GM23248 (cell line): ENCODE measurements around the gene WRNIP1. TPM values are rescaled to one million over a fixed set of nuclear protein-coding genes. Genes with fewer than 3 reads are reported as not detected.

Experiments used
- DNase-seq: peaks from one replicate; pipeline ENCODE4 v3.0.0-alpha.2; 2015
- H2AFZ ChIP-seq: fragments of 200-600 bp; sonication (generic); 2 replicates; pipeline ENCODE4 v1.6.1; 2016; ENCODE audit warnings: antibody characterized with exemption
- H3F3A ChIP-seq: fragments of 200-600 bp; sonication (generic); 2 replicates; pipeline ENCODE4 v1.6.1; 2016; ENCODE audit warnings: mild to moderate bottlenecking, antibody characterized with exemption, mixed run types; ENCODE audit not compliant: insufficient read depth
- H3K27ac ChIP-seq: fragments of 200-600 bp; sonication (generic); 2 replicates; pipeline ENCODE4 v1.5.1; 2016; ENCODE audit warnings: mild to moderate bottlenecking
- H3K27me3 ChIP-seq: fragments of 200-600 bp; sonication (generic); replicated peaks from 2 replicates; pipeline ENCODE4 v1.6.1; 2016; ENCODE audit warnings: mild to moderate bottlenecking; ENCODE audit not compliant: insufficient read depth
- H3K36me3 ChIP-seq: fragments of 200-600 bp; sonication (generic); 2 replicates; pipeline ENCODE4 v1.6.1; 2016; ENCODE audit warnings: low read depth, mild to moderate bottlenecking
- H3K4me1 ChIP-seq: fragments of 200-600 bp; sonication (generic); 2 replicates; pipeline ENCODE4 v1.6.1; 2016; ENCODE audit warnings: mild to moderate bottlenecking; ENCODE audit not compliant: insufficient read depth
- H3K4me2 ChIP-seq: fragments of 200-600 bp; sonication (generic); one replicate; pipeline ENCODE4 v1.6.1; 2016; ENCODE audit warnings: mild to moderate bottlenecking; ENCODE audit not compliant: unreplicated experiment
- H3K4me3 ChIP-seq: fragments of 200-600 bp; sonication (generic); 2 replicates; pipeline ENCODE4 v1.5.1; 2016; ENCODE audit warnings: mild to moderate bottlenecking
- H3K79me2 ChIP-seq: fragments of 200-600 bp; sonication (generic); 2 replicates; pipeline ENCODE4 v1.6.1; 2016; ENCODE audit warnings: mild to moderate bottlenecking; ENCODE audit not compliant: insufficient read depth
- H3K9ac ChIP-seq: fragments of 200-600 bp; sonication (generic); 2 replicates; pipeline ENCODE4 v1.6.1; 2016; ENCODE audit warnings: mild to moderate bottlenecking
- H3K9me2 ChIP-seq: fragments of 200-600 bp; sonication (generic); 2 replicates; pipeline ENCODE4 v1.6.1; 2016; ENCODE audit warnings: mixed run types, mild to moderate bottlenecking, moderate library complexity; ENCODE audit not compliant: insufficient read depth
- H3K9me3 ChIP-seq: fragments of 200-600 bp; sonication (generic); one replicate; pipeline ENCODE4 v1.6.1; 2017; ENCODE audit warnings: low read depth
- H4K20me1 ChIP-seq: fragments of 200-600 bp; sonication (generic); 2 replicates; pipeline ENCODE4 v1.6.0; 2016; ENCODE audit not compliant: insufficient read depth
- EZH2 ChIP-seq: fragments of 200-600 bp; sonication (generic); IDR thresholded peaks from 2 replicates; pipeline ENCODE4 v1.6.1; 2018; ENCODE audit warnings: antibody characterized with exemption, mild to moderate bottlenecking; ENCODE audit not compliant: insufficient read depth, poor library complexity, severe bottlenecking
- EZH2phosphoT487 ChIP-seq: fragments of 200-600 bp; sonication (generic); IDR thresholded peaks from 2 replicates; pipeline ENCODE4 v1.6.1; 2018; ENCODE audit warnings: antibody characterized with exemption, moderate library complexity, mild to moderate bottlenecking, low read depth; ENCODE audit not compliant: insufficient read depth
- WGBS, 2 experiments: methylation state at CpG; one replicate each; pipeline ENCODE4 v1.1.6; 2015 to 2017; ENCODE audit warnings: low lambda C conversion rate in 2 of 2, low coverage in 1 of 2; ENCODE audit errors: missing lambda C conversion rate in 2 of 2; 5-methylcytosine and 5-hydroxymethylcytosine counted together
- in situ Hi-C: fragments of 300-500 bp; cut with MboI; formaldehyde crosslinking; loops from 2 replicates; pipeline ENCODE4 v1.15.0; 2020
- polyA plus RNA-seq: library from polyadenylated mRNA; unstranded; fragments of >200 nt; fragmentation: Nextera tagmentation; extraction: Ambion mirVana; gene quantifications from 2 replicates; pipeline ENCODE4 v1.2.1, GENCODE V29; 2016
- total RNA-seq: library from RNA; depleted of rRNA; stranded (reverse); fragments of >200 nt; shearing (Covaris generic); gene quantifications from 2 replicates; pipeline ENCODE4 v1.2.3, GENCODE V29; 2014

Gene WRNIP1
- total and polyA plus RNA-seq, 2 experiments from 2014 or later, result 17.0 to 63.1 TPM

- TF ChIP-seq EZH2 (no peak), EZH2phosphoT487 (no peak)
- Histone ChIP-seq H3K79me2 (no peaks in the 10 kb centered on the region), H2AFZ (no peak overlapping the region), H3K4me1 (no peaks in the 10 kb centered on the region), H3K4me3 (no peak overlapping the region), H3K9ac (no peak overlapping the region), H3K36me3 (no peaks in the 10 kb centered on the region), H3F3A (no peaks in the 10 kb centered on the region), H3K9me3 (no peaks in the 10 kb centered on the region), H3K27me3 (no peaks in the 10 kb centered on the region), H4K20me1 (no peaks in the 10 kb centered on the region), H3K4me2 (no peak overlapping the region), H3K27ac (no peak overlapping the region), H3K9me2 (no peaks in the 10 kb centered on the region)
- in situ Hi-C loops, result no loop called here
- WGBS, 2 experiments, result 59 to 63% methylated on average over 7 of the region's 7 CpGs
- DNase-seq, result no peak
These were observed 18.6 kb upstream of the WRNIP1 start for GRCh38 chr6:2746557-2747061.

- H3K9me3 ChIP-seq, result no peaks in the 10 kb centered on the region
- no peaks in the 10 kb centered on the region for H3K4me1 ChIP-seq
- in situ Hi-C loops, result no loop called here
- no peak for DNase-seq
- no peaks in the 10 kb centered on the region for H3K27me3 ChIP-seq
- H3K36me3 ChIP-seq, result no peaks in the 10 kb centered on the region
- WGBS, 2 experiments, result 82 to 84% methylated on average over 8 of the region's 8 CpGs
- no peak overlapping the region for H2AFZ ChIP-seq
- H3K4me2 ChIP-seq, result no peak overlapping the region
- H3F3A ChIP-seq, result no peaks in the 10 kb centered on the region
- no peaks in the 10 kb centered on the region for H4K20me1 ChIP-seq
- no peaks in the 10 kb centered on the region for H3K79me2 ChIP-seq
- TF ChIP-seq EZH2phosphoT487 (no peak), EZH2 (no peak)
- H3K27ac ChIP-seq, result no peak overlapping the region
- no peak overlapping the region for H3K4me3 ChIP-seq
- H3K9me2 ChIP-seq, result no peaks in the 10 kb centered on the region
- H3K9ac ChIP-seq, result no peak overlapping the region
These were observed 17.0 kb upstream of the WRNIP1 start for GRCh38 chr6:2748183-2748582.

GRCh38 chr6:2749969-2750600 lies 15.1 kb upstream of the WRNIP1 start:
- WGBS, 2 experiments, result 12% methylated on average over 11 of the region's 11 CpGs
- H3K36me3 ChIP-seq, result no peaks in the 10 kb centered on the region
- in situ Hi-C loops, result no loop called here
- no peaks in the 10 kb centered on the region for H3K9me3 ChIP-seq
- H4K20me1 ChIP-seq, result no peaks in the 10 kb centered on the region
- 0 out of 2 replicates have a peak overlapping the region, but pooled peaks have one; percentile 16 for H2AFZ ChIP-seq
- H3F3A ChIP-seq, result no peaks in the 10 kb centered on the region
- H3K79me2 ChIP-seq, result no peaks in the 10 kb centered on the region
- no peaks in the 10 kb centered on the region for H3K4me1 ChIP-seq
- H3K9ac ChIP-seq, result no peak overlapping the region
- H3K27ac ChIP-seq, result no peak overlapping the region
- no peak overlapping the region for H3K4me3 ChIP-seq
- no peaks in the 10 kb centered on the region for H3K9me2 ChIP-seq
- no peak for TF ChIP-seq EZH2
- TF ChIP-seq EZH2phosphoT487, result no peak
- no peak overlapping the region for H3K4me2 ChIP-seq
- no peaks in the 10 kb centered on the region for H3K27me3 ChIP-seq
- DNase-seq, result peak; percentile 61

- no peaks in the 10 kb centered on the region for H3K27me3 ChIP-seq
- no peak within 1 kb of the TSS for H3K4me2 ChIP-seq
- no peak within 1 kb of the TSS for H3K4me3 ChIP-seq
- no peaks in the 10 kb centered on the region for H4K20me1 ChIP-seq
- H3K9me2 ChIP-seq, result no peaks in the 10 kb centered on the region
- no peak for TF ChIP-seq EZH2
- no peak for TF ChIP-seq EZH2phosphoT487
- 0 out of 2 replicates have a peak within 1 kb of the TSS, but pooled peaks have one; percentile 16 for H2AFZ ChIP-seq
- no peaks in the 10 kb centered on the region for H3K79me2 ChIP-seq
- no peaks in the 10 kb centered on the region for H3K9me3 ChIP-seq
- no peaks in the 10 kb centered on the region for H3K36me3 ChIP-seq
- in situ Hi-C loops, result no loop called here
- H3K4me1 ChIP-seq, result no peaks in the 10 kb centered on the region
- no peak within 1 kb of the TSS for H3K9ac ChIP-seq
- 73 to 77% methylated on average over 7 of the region's 7 CpGs for WGBS, 2 experiments
- no peak within 1 kb of the TSS for H3K27ac ChIP-seq
- no peak for DNase-seq
- no peaks in the 10 kb centered on the region for H3F3A ChIP-seq
These were observed 14.4 kb upstream of the WRNIP1 start, which contains the start of gene MYLK4 for GRCh38 chr6:2750832-2751231. Gene MYLK4 (minus strand): TSS chr6:2750922. CDS start chr6:2749294, 1,628 bp downstream.

GRCh38 chr6:2751871-2752270 lies 13.3 kb upstream of the WRNIP1 start:
- Histone ChIP-seq H3F3A (no peaks in the 10 kb centered on the region), H3K9ac (no peak overlapping the region), H3K79me2 (no peaks in the 10 kb centered on the region), H3K27me3 (no peaks in the 10 kb centered on the region), H3K9me2 (no peaks in the 10 kb centered on the region), H3K4me2 (no peak overlapping the region), H3K9me3 (no peaks in the 10 kb centered on the region), H3K36me3 (no peaks in the 10 kb centered on the region), H4K20me1 (no peaks in the 10 kb centered on the region), H3K4me1 (no peaks in the 10 kb centered on the region), H3K27ac (no peak overlapping the region), H2AFZ (no peak overlapping the region), H3K4me3 (no peak overlapping the region)
- no peak for DNase-seq
- WGBS, 2 experiments, result 93 to 98% methylated on average over 3 of the region's 3 CpGs
- TF ChIP-seq EZH2phosphoT487 (no peak), EZH2 (no peak)
- in situ Hi-C loops, result no loop called here
